GM18867 (cell line): ENCODE results near the gene POLR3GL.

Experiments used
- ATAC-seq: cut with Tn5 transposase; IDR thresholded peaks from one replicate; pipeline ENCODE4 v1.9.1; 2021; ENCODE audit warnings: mild to moderate bottlenecking, moderate library complexity; ENCODE audit not compliant: unreplicated experiment

The POLR3GL gene

GRCh38 chr1:145947551-145947950 is 16.9 kb upstream of the POLR3GL start:
- no peak for ATAC-seq

GRCh38 chr1:145949219-145949618 is 15.3 kb upstream of the POLR3GL start:
- no peak for ATAC-seq

GRCh38 chr1:145951526-145951925 is 13.0 kb upstream of the POLR3GL start:
- ATAC-seq: no peak

GRCh38 chr1:145952903-145953302 is 11.6 kb upstream of the POLR3GL start:
- no peak for ATAC-seq

- no peak for ATAC-seq
These were observed 10.6 kb upstream of the POLR3GL start for GRCh38 chr1:145953861-145954260.

GRCh38 chr1:145955436-145955835 is 9.1 kb upstream of the POLR3GL start:
- ATAC-seq: no peak

GRCh38 chr1:145956361-145956760 is 8.1 kb upstream of the POLR3GL start:
- ATAC-seq: no peak

GRCh38 chr1:145956781-145957442 is 7.6 kb upstream of the POLR3GL start:
- ATAC-seq: no peak

GRCh38 chr1:145957443-145958319 is 6.8 kb upstream of the POLR3GL start, which contains the start of gene LIX1L:
Gene LIX1L (minus strand): TSS chr1:145958017. CDS start chr1:145957927, 90 bp downstream.
- ATAC-seq: peak; percentile 92

GRCh38 chr1:145958734-145959133 is 5.8 kb upstream of the POLR3GL start:
- no peak for ATAC-seq

- ATAC-seq: no peak
These were observed 5.2 kb upstream of the POLR3GL start for GRCh38 chr1:145959333-145959732.

GRCh38 chr1:145959957-145960467 is 4.5 kb upstream of the POLR3GL start:
- no peak for ATAC-seq

- no peak for ATAC-seq
These were observed 3.9 kb upstream of the POLR3GL start for GRCh38 chr1:145960468-145961108.

GRCh38 chr1:145961109-145961424 is 3.4 kb upstream of the POLR3GL start:
- no peak for ATAC-seq

GRCh38 chr1:145961425-145962156 is 2.9 kb upstream of the POLR3GL start:
- no peak for ATAC-seq

GRCh38 chr1:145962157-145963102 is 2.1 kb upstream of the POLR3GL start:
- ATAC-seq: no peak

- ATAC-seq: no peak
These were observed 1.0 kb upstream of the POLR3GL start for GRCh38 chr1:145963265-145964019.

- no peak for ATAC-seq
These were observed 742 bp downstream of the POLR3GL start for GRCh38 chr1:145965119-145965744.

- no peak for ATAC-seq
These were observed 2.8 kb downstream of the POLR3GL start for GRCh38 chr1:145967288-145967687.
